Cortex of kidney (tissue), 1 donor: Measurements from ENCODE around the gene RGS12.
"Not testable (repeated sequence)": the region's sequence is repeated elsewhere in the genome, so short reads cannot be mapped to it uniquely, and the experiment has no call there.

Experiments used
- DNase-seq: peaks from one replicate; lab custom pipeline; 2025; lab: John Stamatoyannopoulos, UW

The RGS12 gene

GRCh38 chr4:3296651-3297050 lies 3.8 kb downstream of the RGS12 start:
- DNase-seq, result no peak

- no peak for DNase-seq
These were observed 4.4 kb downstream of the RGS12 start for GRCh38 chr4:3297066-3297859.

DNA sequence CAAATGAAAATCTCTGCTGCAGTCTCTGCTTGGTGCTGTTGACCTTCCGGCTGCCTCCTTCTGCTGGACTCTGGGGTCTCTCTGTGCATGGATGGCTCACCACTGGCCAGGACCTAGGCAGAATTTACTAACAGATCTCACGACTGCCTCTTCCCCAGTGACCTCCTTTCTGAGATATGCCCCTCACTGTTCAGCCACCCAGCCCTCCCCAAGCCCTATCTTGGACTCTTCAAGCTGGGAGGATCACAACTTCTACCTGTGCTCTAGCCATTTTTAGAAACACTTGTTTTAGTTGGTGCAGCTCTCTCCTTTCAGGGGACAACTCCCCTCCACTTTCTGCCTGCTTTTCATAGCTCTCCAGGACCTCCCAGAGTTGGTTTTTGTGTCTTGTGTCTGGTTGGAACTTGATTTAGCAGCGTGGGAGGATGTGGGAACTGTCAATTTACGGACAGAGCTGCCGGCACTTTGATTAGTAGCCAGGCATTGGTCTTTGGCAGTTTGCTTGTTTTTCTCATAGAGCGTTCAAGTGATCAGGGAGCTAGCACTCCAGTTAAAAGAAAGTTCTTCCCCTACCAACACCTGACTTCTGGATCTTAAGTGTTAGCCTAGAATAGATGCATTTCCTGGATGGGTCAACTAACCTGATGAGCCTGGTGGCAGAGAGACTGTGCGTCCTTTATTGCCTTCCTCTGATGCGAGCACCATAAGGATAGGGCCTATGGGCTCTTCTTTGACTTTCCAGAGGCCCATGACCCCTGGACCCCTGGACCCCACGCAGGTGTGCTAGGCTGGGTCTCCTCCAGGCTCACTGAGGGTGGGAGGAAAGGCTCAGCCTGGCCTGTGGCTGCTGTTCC lies 6.5 kb downstream of the RGS12 start:
- no peak for DNase-seq

GRCh38 chr4:3299976-3300671 lies 7.3 kb downstream of the RGS12 start:
- DNase-seq, result no peak

- not testable (repeated sequence) for DNase-seq
These were observed 8.1 kb downstream of the RGS12 start for GRCh38 chr4:3300882-3301281.

GRCh38 chr4:3301450-3302172 lies 8.8 kb downstream of the RGS12 start:
- no peak for DNase-seq

- no peak for DNase-seq
These were observed 9.5 kb downstream of the RGS12 start for GRCh38 chr4:3302173-3302785.

- DNase-seq, result no peak
These were observed 10.2 kb downstream of the RGS12 start for GRCh38 chr4:3302786-3303564.

DNA sequence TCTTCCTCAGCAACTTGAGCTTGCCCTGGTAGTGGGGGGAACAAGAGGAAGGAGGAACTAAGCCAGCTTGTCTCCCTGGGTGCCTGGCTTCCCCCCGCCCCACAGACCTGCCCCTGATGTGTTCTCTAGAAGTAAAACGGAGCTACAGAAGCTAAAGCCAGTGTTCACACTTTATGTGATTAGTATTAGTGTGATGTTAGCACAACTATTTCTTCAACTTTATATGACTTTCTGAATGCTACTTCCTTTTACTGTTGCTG lies 10.7 kb downstream of the RGS12 start:
- no peak for DNase-seq

GRCh38 chr4:3303923-3304710 lies 11.3 kb downstream of the RGS12 start:
- DNase-seq, result no peak

- no peak for DNase-seq
These were observed 12.2 kb downstream of the RGS12 start for GRCh38 chr4:3304831-3305609.

GRCh38 chr4:3305610-3306371 lies 13.0 kb downstream of the RGS12 start:
- no peak for DNase-seq

DNA sequence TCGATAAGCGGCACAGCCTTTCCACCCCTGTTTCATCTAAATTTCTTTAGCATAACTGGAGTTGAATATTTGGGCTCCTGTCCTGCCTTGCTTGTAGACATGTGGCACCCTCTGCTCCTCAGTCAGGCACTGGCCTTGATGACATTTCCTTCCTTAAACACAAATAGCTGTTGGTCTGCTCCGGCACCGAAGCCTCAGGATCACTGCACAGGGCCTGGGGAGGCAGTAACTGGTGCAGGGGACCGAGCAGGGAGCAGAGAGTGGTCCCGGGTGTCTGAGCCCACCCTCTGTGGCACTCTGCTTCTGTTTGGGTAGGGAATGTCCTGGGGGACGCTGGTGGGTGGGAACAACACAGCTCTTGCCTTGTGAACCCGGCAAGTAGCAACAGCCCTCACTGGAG lies 13.6 kb downstream of the RGS12 start:
- no peak for DNase-seq

- no peak for DNase-seq
These were observed 14.2 kb downstream of the RGS12 start for GRCh38 chr4:3307060-3307459.

DNA sequence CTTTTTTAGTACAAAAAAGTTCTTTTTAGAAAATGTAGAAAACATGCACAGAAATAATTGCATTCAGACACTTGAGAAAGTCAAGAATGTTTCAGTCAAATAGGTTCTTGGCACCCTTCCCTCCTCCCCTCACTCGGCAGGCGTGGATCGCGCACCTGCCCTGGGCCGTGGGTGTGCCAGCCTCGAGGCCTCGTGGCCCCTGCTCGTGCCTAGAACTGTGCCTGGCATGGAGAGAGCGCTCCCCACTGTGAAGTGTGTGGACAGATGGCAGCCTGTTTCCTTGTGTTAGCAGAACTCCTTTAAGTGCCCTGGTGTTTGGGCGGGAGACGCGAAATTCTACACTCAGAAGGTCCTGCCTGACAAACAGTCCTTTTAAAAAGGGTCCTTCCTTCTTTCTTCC lies 14.7 kb downstream of the RGS12 start:
- no peak for DNase-seq

DNA sequence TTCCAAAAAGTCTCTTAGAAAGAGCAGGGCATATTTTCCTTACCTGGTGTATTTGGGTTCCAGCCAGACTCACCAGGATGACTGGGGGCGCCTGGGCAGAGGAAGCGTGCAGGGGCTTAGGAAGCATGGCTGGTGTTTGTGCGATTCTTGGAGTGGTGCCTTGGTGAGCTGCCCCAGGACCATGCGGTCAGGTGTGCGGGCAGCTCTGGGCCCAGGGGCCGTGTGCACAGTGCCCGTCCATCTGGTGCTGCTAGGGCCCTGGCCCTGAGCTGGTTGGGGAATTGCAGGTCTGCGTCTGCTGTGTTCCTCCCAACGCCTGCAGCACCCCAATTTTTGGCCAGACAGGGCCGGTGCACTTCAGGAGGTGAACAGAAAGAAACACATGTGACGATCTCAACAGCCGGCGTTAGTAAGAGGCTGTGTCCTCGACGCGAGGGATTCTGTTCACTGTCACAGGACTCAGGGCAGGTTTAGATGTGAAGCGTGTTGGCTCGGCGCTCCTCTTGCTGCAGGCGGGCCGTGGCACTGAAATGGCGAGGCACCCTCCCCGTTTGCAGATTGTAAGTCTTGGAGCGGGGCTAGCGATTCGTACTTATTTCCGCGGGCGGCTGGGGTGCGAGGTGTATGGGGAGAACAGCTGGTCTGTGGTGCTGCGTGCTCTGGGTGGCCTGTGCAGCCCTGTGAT lies 15.2 kb downstream of the RGS12 start:
- no peak for DNase-seq

DNA sequence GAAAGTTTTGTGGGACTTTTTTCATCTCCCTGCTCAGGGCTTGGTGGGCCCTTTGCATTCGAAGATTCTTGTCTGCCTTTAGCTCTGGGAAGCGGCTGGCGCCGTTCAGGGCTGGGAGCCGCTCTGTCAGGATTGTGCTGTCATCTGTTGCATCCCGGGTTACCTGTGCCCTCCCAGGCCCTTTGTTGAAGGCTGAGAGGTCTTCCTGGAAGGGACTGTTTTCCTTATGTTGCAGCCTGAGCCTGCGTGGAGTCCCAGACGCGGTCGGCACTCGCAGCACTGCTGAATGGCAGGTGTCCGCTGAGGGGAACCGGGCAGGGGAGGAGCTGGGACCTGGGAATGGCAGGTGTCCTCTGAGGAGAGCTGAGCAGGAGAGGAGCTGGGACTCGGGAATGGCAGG lies 15.9 kb downstream of the RGS12 start:
- DNase-seq, result no peak
